Measurements from ENCODE around the gene ERBB4. TPM values are rescaled to one million over a fixed set of nuclear protein-coding genes. Genes with fewer than 3 reads are reported as not detected.

Gene ERBB4
- total RNA-seq, 1 experiment from 2014 or later, result 0.04 TPM

DNA sequence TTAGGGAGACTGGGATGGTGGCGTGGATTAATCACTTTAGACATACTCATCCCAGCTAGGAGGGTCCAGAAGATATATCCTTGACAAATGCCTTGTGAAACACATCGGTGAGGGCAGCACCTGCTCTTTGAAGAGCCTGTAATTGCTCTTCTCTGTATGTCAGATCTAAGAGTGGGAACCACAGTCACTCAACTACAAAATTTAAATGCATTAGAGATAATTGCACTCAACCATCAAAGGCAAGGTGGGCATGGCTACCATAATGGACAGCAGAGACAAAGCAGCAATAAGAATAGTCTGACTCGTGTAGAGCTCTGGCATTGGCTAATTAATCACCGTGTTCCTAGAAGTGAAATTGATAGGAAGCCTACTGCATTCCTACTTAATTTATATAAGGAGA is 96.8 kb downstream of the ERBB4 start:
- no peaks in the 10 kb centered on the region for H3K4me1 ChIP-seq (ENCODE audit: insufficient read depth, low read length)
- no peaks in the 10 kb centered on the region for H4K20me1 ChIP-seq (ENCODE audit: control insufficient read depth, insufficient read depth, insufficient read length)
- DNase-seq, result no peak
- H2BK15ac ChIP-seq (ENCODE audit: low read depth, low read length), result no peak overlapping the region
- H3K4me2 ChIP-seq (ENCODE audit: insufficient read depth, insufficient read length, low read length), result no peak overlapping the region
- H3K23me2 ChIP-seq (ENCODE audit: insufficient read length, low read depth, low read length, poor library complexity, severe bottlenecking), result no peaks in the 10 kb centered on the region
- no peak overlapping the region for H4K8ac ChIP-seq (replicated peaks; ENCODE audit: insufficient read length, low read depth, low read length)
- no peak overlapping the region for H3K23ac ChIP-seq (ENCODE audit: insufficient read length, low read depth, low read length)
- H3K14ac ChIP-seq (ENCODE audit: insufficient read depth, low read length), result no peak overlapping the region
- H3K56ac ChIP-seq (ENCODE audit: insufficient read length, low read depth, low read length), result no peak overlapping the region
- H3K79me1 ChIP-seq (ENCODE audit: insufficient read depth, low read depth, low read length, poor library complexity, severe bottlenecking), result no peaks in the 10 kb centered on the region
- Mint-ChIP-seq H3K4me1 (no peaks in the 10 kb centered on the region), H3K9me3 (peaks cover 3 to 14% of the 10 kb centered on the region in 2 experiments; a peak in 4 of 5 replicates), H3K27me3 (ENCODE audit: low read depth) (no peaks in the 10 kb centered on the region), H3K36me3 (ENCODE audit: insufficient read depth in 1 of 3, low read depth in 3 of 3) (peaks cover 2 to 8% (median 7%) of the 10 kb centered on the region in 3 experiments), H3K4me3 (no peak overlapping the region), H3K27ac (no peak overlapping the region)
- H3K9ac ChIP-seq (ENCODE audit: extremely low read depth, insufficient read length, low read length), result no peak overlapping the region
- no peak overlapping the region for H3T11ph ChIP-seq (ENCODE audit: low read length)
- no peaks in the 10 kb centered on the region for H3K27me3 ChIP-seq (ENCODE audit: insufficient read depth, low read length)
- no peak overlapping the region for H2AK5ac ChIP-seq (ENCODE audit: insufficient read length, low read length)
- no peaks in the 10 kb centered on the region for H3K79me2 ChIP-seq (ENCODE audit: insufficient read depth, low read length)
- H3K4ac ChIP-seq (ENCODE audit: low read depth, low read length), result no peak overlapping the region
- no peak overlapping the region for H3K18ac ChIP-seq (ENCODE audit: insufficient read length, low read depth, low read length)
- no peaks in the 10 kb centered on the region for H3K9me3 ChIP-seq (ENCODE audit: control insufficient read depth, low read depth, low read length)
- TF ChIP-seq CTCF (conservative IDR thresholded peaks at IDR 0.05), result no peak
- no CpG with 5 or more reads among the region's 4 CpGs for WGBS (ENCODE audit: extremely low coverage, insufficient read length, low lambda C conversion rate)
- H4K5ac ChIP-seq (ENCODE audit: insufficient read length, low read depth, low read length), result no peak overlapping the region
- no peak overlapping the region for H2BK12ac ChIP-seq (ENCODE audit: insufficient read length, low read depth, low read length)
- no peak overlapping the region for H2BK120ac ChIP-seq (ENCODE audit: low read depth, low read length, poor library complexity, severe bottlenecking)
- H2BK20ac ChIP-seq (ENCODE audit: low read depth, low read length, poor library complexity, severe bottlenecking), result no peak overlapping the region
- H2BK5ac ChIP-seq (ENCODE audit: insufficient read length, low read length), result no peak overlapping the region
- no peak overlapping the region for H4K91ac ChIP-seq (ENCODE audit: insufficient read length, low read depth, low read length)
- H3K27ac ChIP-seq (ENCODE audit: insufficient read length, low read depth, low read length), result no peak overlapping the region
- H2AFZ ChIP-seq (ENCODE audit: low read length), result no peak overlapping the region

Measured in H9 (cell line).